BE2C (cell line): ENCODE data around the gene WIPI1.

Experiments
- DNase-seq: peaks from one replicate; pipeline ENCODE4 v3.0.0-alpha.2; 2020
- H3K27me3 ChIP-seq: fragments of 250-450 bp; sonication (Bioruptor Pico); 2 replicates; pipeline ENCODE4 v1.5.1; 2020; ENCODE audit warnings: mild to moderate bottlenecking
- H3K36me3 ChIP-seq: fragments of 250-450 bp; sonication (Bioruptor Pico); 2 replicates; pipeline ENCODE4 v1.5.1; 2020; ENCODE audit warnings: mild to moderate bottlenecking
- H3K4me1 ChIP-seq: fragments of 250-450 bp; sonication (Bioruptor Pico); 2 replicates; pipeline ENCODE4 v1.5.1; 2020
- H3K4me3 ChIP-seq: 2 replicates; pipeline ENCODE4 v1.5.1; 2011; ENCODE audit warnings: low read depth, low read length
- H3K9me3 ChIP-seq: fragments of 250-450 bp; sonication (Bioruptor Pico); 2 replicates; pipeline ENCODE4 v1.5.1; 2020
- CTCF ChIP-seq: IDR thresholded peaks from 2 replicates; pipeline ENCODE4 v1.5.1; 2012; ENCODE audit warnings: mild to moderate bottlenecking, low read depth, low read length

The WIPI1 gene

GRCh38 chr17:68445671-68446070 lies 11.6 kb downstream of the WIPI1 start:
- Histone ChIP-seq H3K27me3 (no peaks in the 10 kb centered on the region), H3K9me3 (no peaks in the 10 kb centered on the region), H3K36me3 (no peaks in the 10 kb centered on the region), H3K4me1 (peaks cover 8% of the 10 kb centered on the region), H3K4me3 (no peak overlapping the region)
- DNase-seq, result no peak
- TF ChIP-seq CTCF, result no peak

GRCh38 chr17:68443972-68444464 lies 13.3 kb downstream of the WIPI1 start:
- H3K27me3 ChIP-seq, result no peaks in the 10 kb centered on the region
- no peak for DNase-seq
- TF ChIP-seq CTCF, result no peak
- H3K4me3 ChIP-seq, result no peak overlapping the region
- no peaks in the 10 kb centered on the region for H3K36me3 ChIP-seq
- H3K4me1 ChIP-seq, result peaks cover 8% of the 10 kb centered on the region
- no peaks in the 10 kb centered on the region for H3K9me3 ChIP-seq

- peak; percentile 20 for DNase-seq
- H3K4me3 ChIP-seq, result peak overlapping the region; percentile 23
- no peak for TF ChIP-seq CTCF
These were observed 16.1 kb downstream of the WIPI1 start for GRCh38 chr17:68441070-68441770.

GRCh38 chr17:68440526-68440925 lies 16.8 kb downstream of the WIPI1 start:
- no peak for TF ChIP-seq CTCF
- no peaks in the 10 kb centered on the region for H3K9me3 ChIP-seq
- no peaks in the 10 kb centered on the region for H3K36me3 ChIP-seq
- DNase-seq, result no peak
- no peaks in the 10 kb centered on the region for H3K27me3 ChIP-seq
- peaks cover 11% of the 10 kb centered on the region for H3K4me1 ChIP-seq
- no peak overlapping the region for H3K4me3 ChIP-seq

More at GRCh38 chr17:68441070-68441770, 16.1 kb downstream of the WIPI1 start:
- Histone ChIP-seq H3K27me3 (no peaks in the 10 kb centered on the region), H3K9me3 (no peaks in the 10 kb centered on the region), H3K36me3 (no peaks in the 10 kb centered on the region), H3K4me1 (peaks cover 8% of the 10 kb centered on the region)

- peaks cover 11% of the 10 kb centered on the region for H3K4me1 ChIP-seq
- TF ChIP-seq CTCF, result no peak
These were observed 17.5 kb downstream of the WIPI1 start for GRCh38 chr17:68439656-68440290.

More at GRCh38 chr17:68439656-68440290, 17.5 kb downstream of the WIPI1 start:
- no peak for DNase-seq
- Histone ChIP-seq H3K4me3 (no peak overlapping the region), H3K27me3 (no peaks in the 10 kb centered on the region), H3K36me3 (no peaks in the 10 kb centered on the region), H3K9me3 (no peaks in the 10 kb centered on the region)
